Activated CD8-positive, alpha-beta T cell treated with anti-CD3 and anti-CD28 coated beads for 36 hours (primary cell): ENCODE measurements around the gene GLP1R. TPM values are rescaled to one million over a fixed set of nuclear protein-coding genes. Genes with fewer than 3 reads are reported as not detected.

ENCODE experiments used
- ATAC-seq: fragments of 200-7000 bp; cut with Tn5 transposase; one replicate; pipeline ENCODE4 v1.10.0; 2021; ENCODE audit warnings: mild to moderate bottlenecking, moderate library complexity
- CTCF ChIA-PET: fragments of 350-600 bp; sonication (Branson Sonifier 250); formaldehyde crosslinking; loops from one replicate; lab custom pipeline; 2021; ENCODE audit warnings: antibody characterized with exemption; lab: Charles Lee
- POLR2A ChIA-PET: fragments of 350-600 bp; sonication (Branson Sonifier 250); formaldehyde crosslinking; loops from one replicate; lab custom pipeline; 2021; ENCODE audit warnings: antibody characterized with exemption; lab: Charles Lee
- DNase-seq: peaks from one replicate; pipeline ENCODE4 v3.0.0-alpha.2; 2020
- H3K27ac Mint-ChIP-seq: one replicate; pipeline ENCODE4 v1.8.0; 2021; ENCODE audit warnings: mild to moderate bottlenecking, mixed read lengths
- H3K27me3 Mint-ChIP-seq: one replicate; pipeline ENCODE4 v1.8.0; 2021; ENCODE audit warnings: mixed read lengths
- H3K36me3 Mint-ChIP-seq: one replicate; pipeline ENCODE4 v1.8.0; 2021; ENCODE audit warnings: low read depth, mixed read lengths
- H3K4me1 Mint-ChIP-seq: one replicate; pipeline ENCODE4 v1.8.0; 2021; ENCODE audit warnings: low read depth, mixed read lengths
- H3K4me3 Mint-ChIP-seq: one replicate; pipeline ENCODE4 v1.8.0; 2021; ENCODE audit warnings: mild to moderate bottlenecking, moderate library complexity, mixed read lengths
- H3K9me3 Mint-ChIP-seq: one replicate; pipeline ENCODE4 v1.8.0; 2021; ENCODE audit warnings: mixed read lengths
- CTCF ChIP-seq: fragments of 200-600 bp; IDR thresholded peaks from one replicate; pipeline ENCODE4 v1.8.0; 2022; ENCODE audit warnings: antibody characterized with exemption, mild to moderate bottlenecking
- intact Hi-C: fragments of 100-400 bp; cut with micrococcal nuclease; formaldehyde crosslinking; loops from one replicate; pipeline ENCODE4 v1.10.0; 2022
- total RNA-seq, 2 experiments: library from RNA; stranded (reverse); gene quantifications; one replicate each; pipeline ENCODE4 v1.2.3, GENCODE V29; 2021

The GLP1R gene
- total RNA-seq, 2 experiments from 2014 or later: 0.81 to 1.1 TPM

- Mint-ChIP-seq H3K36me3 (no peaks in the 10 kb centered on the region), H3K9me3 (no peaks in the 10 kb centered on the region), H3K4me1 (peaks cover 9% of the 10 kb centered on the region), H3K27me3 (no peaks in the 10 kb centered on the region), H3K4me3 (no peak overlapping the region), H3K27ac (no peak overlapping the region)
- intact Hi-C loops: no loop called here
- no peak for TF ChIP-seq CTCF
- DNase-seq (peak; percentile 22), ATAC-seq (peak; percentile 34)
- CTCF ChIA-PET: interaction anchor here (0.9 kb wide), 1 partner anchor 205 kb away, joined by 3 read pairs; no protein-coding TSS in a partner anchor
- POLR2A ChIA-PET: interaction anchor here (1.6 kb wide), 1 partner anchor 15 kb away, joined by 4 read pairs; no protein-coding TSS in a partner anchor
These were observed 28.3 kb downstream of the GLP1R start for GRCh38 chr6:39076623-39077535.

- Mint-ChIP-seq H3K9me3 (no peaks in the 10 kb centered on the region), H3K4me1 (peaks cover 9% of the 10 kb centered on the region), H3K36me3 (no peaks in the 10 kb centered on the region), H3K27ac (no peak overlapping the region), H3K27me3 (no peaks in the 10 kb centered on the region), H3K4me3 (no peak overlapping the region)
- POLR2A ChIA-PET: no interaction called here
- no peak for TF ChIP-seq CTCF
- CTCF ChIA-PET: no interaction called here
- ATAC-seq (no peak), DNase-seq (no peak)
- intact Hi-C loops: no loop called here
These were observed 29.5 kb downstream of the GLP1R start for GRCh38 chr6:39077882-39078594.

GRCh38 chr6:39078695-39079094, 30.1 kb downstream of the GLP1R start:
- TF ChIP-seq CTCF: no peak
- intact Hi-C loops: no loop called here

GRCh38 chr6:39079197-39080125, 30.9 kb downstream of the GLP1R start:
- Mint-ChIP-seq H3K27ac (no peak overlapping the region), H3K9me3 (no peaks in the 10 kb centered on the region), H3K27me3 (peaks cover 5% of the 10 kb centered on the region), H3K4me3 (no peak overlapping the region), H3K4me1 (peaks cover 17% of the 10 kb centered on the region), H3K36me3 (no peaks in the 10 kb centered on the region)
- DNase-seq (no peak), ATAC-seq (no peak)
- TF ChIP-seq CTCF: no peak
- ChIA-PET POLR2A (interaction anchor here (1.4 kb wide), 1 partner anchor 11 kb away, joined by 5 read pairs; no protein-coding TSS in a partner anchor), CTCF (interaction anchor here (1.5 kb wide), 1 partner anchor 14 kb away, joined by 3 read pairs; no protein-coding TSS in a partner anchor)
- intact Hi-C loops: no loop called here

More at GRCh38 chr6:39078695-39079094, 30.1 kb downstream of the GLP1R start:
- DNase-seq: no peak
- ATAC-seq: no peak
- no peaks in the 10 kb centered on the region for H3K36me3 Mint-ChIP-seq
- POLR2A ChIA-PET: interaction anchor here (1.4 kb wide), 1 partner anchor 12 kb away, joined by 5 read pairs; no protein-coding TSS in a partner anchor
- peaks cover 3% of the 10 kb centered on the region for H3K27me3 Mint-ChIP-seq
- no peaks in the 10 kb centered on the region for H3K9me3 Mint-ChIP-seq
- no peak overlapping the region for H3K27ac Mint-ChIP-seq
- CTCF ChIA-PET: interaction anchor here (1.5 kb wide), 1 partner anchor 15 kb away, joined by 3 read pairs; no protein-coding TSS in a partner anchor
- peaks cover 14% of the 10 kb centered on the region for H3K4me1 Mint-ChIP-seq
- no peak overlapping the region for H3K4me3 Mint-ChIP-seq
